ENCODE results near the gene TEX29.

Gene TEX29

DNA sequence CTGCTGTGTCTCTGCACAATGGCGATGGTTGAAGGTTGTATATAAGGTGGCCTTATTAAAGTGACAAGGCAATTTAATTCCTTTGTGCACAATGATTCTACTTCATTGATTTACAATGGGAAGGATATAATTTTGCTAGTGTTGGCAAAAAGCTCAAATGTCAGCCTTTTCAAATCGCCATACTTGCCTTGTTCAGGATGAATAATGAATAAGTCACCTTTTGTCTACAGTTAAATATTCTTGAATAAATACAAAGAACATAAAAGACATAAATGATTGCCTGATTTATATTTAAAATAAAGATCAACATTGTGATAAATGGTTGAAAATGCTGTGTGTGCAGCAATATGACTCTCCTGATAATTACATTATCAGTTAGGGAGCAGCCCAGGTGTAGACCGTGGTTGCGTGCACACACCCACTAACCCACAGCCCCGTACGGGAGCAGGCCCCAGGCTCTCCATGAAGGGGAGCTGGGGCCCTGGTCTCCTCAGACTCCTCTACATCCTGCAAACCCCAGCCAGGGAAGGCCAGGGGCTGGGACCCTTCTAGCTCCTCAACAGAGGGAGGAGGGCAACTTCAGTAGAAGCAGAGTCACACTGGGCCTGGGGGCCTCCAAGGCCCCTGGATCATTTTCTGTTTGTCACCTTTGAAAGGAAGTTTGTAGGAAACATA is 64.9 kb downstream of the TEX29 start:
- TF ChIP-seq, protein P1, sequence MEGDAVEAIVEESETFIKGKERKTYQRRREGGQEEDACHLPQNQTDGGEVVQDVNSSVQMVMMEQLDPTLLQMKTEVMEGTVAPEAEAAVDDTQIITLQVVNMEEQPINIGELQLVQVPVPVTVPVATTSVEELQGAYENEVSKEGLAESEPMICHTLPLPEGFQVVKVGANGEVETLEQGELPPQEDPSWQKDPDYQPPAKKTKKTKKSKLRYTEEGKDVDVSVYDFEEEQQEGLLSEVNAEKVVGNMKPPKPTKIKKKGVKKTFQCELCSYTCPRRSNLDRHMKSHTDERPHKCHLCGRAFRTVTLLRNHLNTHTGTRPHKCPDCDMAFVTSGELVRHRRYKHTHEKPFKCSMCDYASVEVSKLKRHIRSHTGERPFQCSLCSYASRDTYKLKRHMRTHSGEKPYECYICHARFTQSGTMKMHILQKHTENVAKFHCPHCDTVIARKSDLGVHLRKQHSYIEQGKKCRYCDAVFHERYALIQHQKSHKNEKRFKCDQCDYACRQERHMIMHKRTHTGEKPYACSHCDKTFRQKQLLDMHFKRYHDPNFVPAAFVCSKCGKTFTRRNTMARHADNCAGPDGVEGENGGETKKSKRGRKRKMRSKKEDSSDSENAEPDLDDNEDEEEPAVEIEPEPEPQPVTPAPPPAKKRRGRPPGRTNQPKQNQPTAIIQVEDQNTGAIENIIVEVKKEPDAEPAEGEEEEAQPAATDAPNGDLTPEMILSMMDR (IDR thresholded peaks at IDR 0.05; ENCODE audit: insufficient read depth, missing control alignments): no peak
- FAIRE-seq (no peak), DNase-seq (ENCODE audit: insufficient read length, low spot score) (no peak)

DNA sequence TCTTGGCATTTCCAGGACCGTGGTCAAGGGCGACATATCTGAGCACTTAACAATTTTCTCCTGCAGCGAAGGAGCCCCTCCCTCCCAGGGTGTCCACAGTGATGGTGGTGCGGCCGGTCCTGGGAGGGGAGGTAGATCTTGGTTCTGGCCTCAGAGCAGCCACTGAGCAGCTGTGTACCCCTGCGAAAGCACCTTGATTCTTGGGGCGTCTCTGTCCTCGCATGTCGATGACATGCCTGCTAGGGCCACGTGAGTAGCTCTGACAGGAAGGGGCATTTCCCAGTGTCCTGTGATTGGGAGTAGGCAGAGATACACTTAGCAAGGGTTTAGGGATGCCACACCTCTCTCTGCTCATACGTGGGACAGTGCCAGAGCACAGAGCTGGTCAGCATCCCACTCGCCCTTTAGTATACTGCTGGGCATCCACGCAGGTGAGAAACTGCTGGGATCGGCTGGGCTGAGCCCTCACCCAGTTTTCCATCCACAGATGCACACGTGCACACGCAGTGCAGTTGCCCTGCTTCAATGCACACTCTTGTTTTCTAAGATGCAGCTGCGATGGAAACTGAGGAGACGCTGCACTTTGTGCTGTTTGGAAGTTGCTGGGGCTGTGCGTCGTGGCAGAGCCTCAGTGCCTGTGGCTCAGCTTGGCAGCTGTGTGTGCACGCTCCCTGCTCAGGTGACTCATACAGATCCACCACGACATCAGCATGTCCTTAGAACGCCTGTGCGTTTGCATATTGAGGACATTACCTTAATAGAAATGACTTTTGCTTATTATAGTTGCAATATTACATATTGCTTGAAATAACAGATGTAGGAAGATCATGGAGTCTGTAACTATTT is 66.8 kb downstream of the TEX29 start:
- no peak for DNase-seq (ENCODE audit: insufficient read length, low spot score)
- FAIRE-seq: no peak
- TF ChIP-seq, protein P1 (IDR thresholded peaks at IDR 0.05; ENCODE audit: insufficient read depth, missing control alignments): no peak

GRCh38 chr13:111387945-111388600 is 67.6 kb downstream of the TEX29 start:
- TF ChIP-seq, protein P1 (IDR thresholded peaks at IDR 0.05; ENCODE audit: insufficient read depth, missing control alignments): no peak
- FAIRE-seq (no peak), DNase-seq (ENCODE audit: insufficient read length, low spot score) (no peak)

GRCh38 chr13:111388851-111389500 is 68.5 kb downstream of the TEX29 start:
- TF ChIP-seq, protein P1 (IDR thresholded peaks at IDR 0.05; ENCODE audit: insufficient read depth, missing control alignments): no peak
- FAIRE-seq (no peak), DNase-seq (ENCODE audit: insufficient read length, low spot score) (no peak)

GRCh38 chr13:111389621-111390521 is 69.4 kb downstream of the TEX29 start:
- DNase-seq (ENCODE audit: insufficient read length, low spot score): no peak
- TF ChIP-seq, protein P1 (IDR thresholded peaks at IDR 0.05; ENCODE audit: insufficient read depth, missing control alignments): no peak
- FAIRE-seq: no peak

DNA sequence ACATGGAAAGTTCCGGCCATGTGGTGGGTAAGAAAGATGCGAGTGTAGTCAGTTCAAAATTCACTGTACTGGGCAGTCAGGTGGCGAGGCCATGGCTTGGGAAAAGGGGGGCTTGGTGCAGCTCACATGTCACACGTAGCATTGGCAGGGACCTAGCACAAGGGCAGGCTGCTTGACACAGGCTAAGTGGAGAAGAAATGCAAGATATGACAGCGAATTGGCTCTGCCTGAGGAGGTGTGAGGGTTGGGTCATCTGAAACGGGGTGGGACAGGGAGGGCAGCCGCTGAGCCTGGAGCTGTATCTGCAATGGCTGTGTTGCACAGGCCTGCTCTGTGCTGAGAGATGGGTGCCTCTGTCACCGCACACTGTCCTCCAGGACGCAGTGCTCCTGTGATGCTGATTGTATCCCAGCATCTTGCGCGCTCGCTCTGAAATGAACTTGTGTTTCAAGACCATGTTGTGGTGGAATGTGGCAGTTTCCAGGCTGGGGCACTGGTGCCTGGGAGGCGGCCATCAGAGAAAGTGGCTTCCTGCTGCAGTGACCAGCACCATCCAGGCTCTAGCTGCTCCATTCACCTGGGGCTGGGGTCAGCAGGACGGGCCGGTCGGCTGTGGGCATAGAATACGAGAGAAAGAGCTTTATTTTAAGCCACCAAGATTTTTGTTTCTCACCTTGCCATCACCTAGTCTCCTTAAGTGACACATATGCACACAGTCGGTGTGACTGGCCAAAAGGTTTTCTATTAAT is 70.3 kb downstream of the TEX29 start:
- DNase-seq (ENCODE audit: insufficient read length, low spot score) (no peak), FAIRE-seq (no peak)
- TF ChIP-seq, protein P1 (IDR thresholded peaks at IDR 0.05; ENCODE audit: insufficient read depth, missing control alignments): no peak
